Measurements from ENCODE around the gene PYROXD2. TPM values are rescaled to one million over a fixed set of nuclear protein-coding genes. Genes with fewer than 3 reads are reported as not detected.

Gene PYROXD2
- total RNA-seq, 1 donor from 2014 or later, result 7.1 TPM

- Histone ChIP-seq H3K9me3 (no peaks in the 10 kb centered on the region), H3K36me3 (peaks cover 14 to 64% of the 10 kb centered on the region in 2 donors), H3K4me1 (no peaks in the 10 kb centered on the region), H3K27me3 (no peaks in the 10 kb centered on the region), H3K27ac (no peak overlapping the region), H3K4me3 (no peak overlapping the region)
- TF ChIP-seq POLR2AphosphoS5 (IDR thresholded peaks at IDR 0.05; ENCODE audit: insufficient read depth in 1 of 2, low read depth in 1 of 2) (no peak), CTCF (IDR thresholded peaks at IDR 0.05) (no peak), POLR2A (IDR thresholded peaks at IDR 0.05) (no peak)
- intact Hi-C loops (cut with DNase I), result no loop called here
- no peak for DNase-seq (ENCODE audit: extremely low spot score in 2 of 2)
These were observed 16.0 kb upstream of the PYROXD2 start for GRCh38 chr10:98431016-98431415.

DNA sequence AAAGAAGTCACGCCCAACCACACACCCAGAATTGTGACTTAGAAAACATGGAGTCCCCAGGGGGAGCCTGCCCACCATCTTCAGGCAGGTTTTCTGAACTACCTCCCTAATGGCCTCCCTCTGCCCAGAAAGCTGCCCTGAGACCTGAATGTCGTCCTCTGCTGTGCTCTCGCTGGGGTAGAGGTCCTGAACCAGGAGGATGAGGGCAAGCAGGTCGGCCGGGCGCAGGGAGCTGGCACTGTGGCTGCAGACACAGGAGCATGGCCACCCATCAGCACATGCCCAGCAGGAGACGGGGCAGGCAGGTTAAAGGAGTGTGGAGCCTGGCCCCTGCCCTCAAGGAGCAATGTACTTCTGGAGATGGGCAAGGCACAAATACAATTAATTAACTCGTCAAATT is 15.4 kb upstream of the PYROXD2 start:
- intact Hi-C loops (cut with DNase I), result no loop called here
- Histone ChIP-seq H3K4me1 (no peaks in the 10 kb centered on the region), H3K4me3 (no peak overlapping the region), H3K9me3 (no peaks in the 10 kb centered on the region), H3K36me3 (peaks cover 14 to 59% of the 10 kb centered on the region in 2 donors), H3K27ac (no peak overlapping the region), H3K27me3 (no peaks in the 10 kb centered on the region)
- no peak for DNase-seq (ENCODE audit: extremely low spot score in 2 of 2)
- no peak for TF ChIP-seq POLR2AphosphoS5 (IDR thresholded peaks at IDR 0.05; ENCODE audit: insufficient read depth in 1 of 2, low read depth in 1 of 2)
- no peak for TF ChIP-seq POLR2A (IDR thresholded peaks at IDR 0.05)
- no peak for TF ChIP-seq CTCF (IDR thresholded peaks at IDR 0.05)

DNA sequence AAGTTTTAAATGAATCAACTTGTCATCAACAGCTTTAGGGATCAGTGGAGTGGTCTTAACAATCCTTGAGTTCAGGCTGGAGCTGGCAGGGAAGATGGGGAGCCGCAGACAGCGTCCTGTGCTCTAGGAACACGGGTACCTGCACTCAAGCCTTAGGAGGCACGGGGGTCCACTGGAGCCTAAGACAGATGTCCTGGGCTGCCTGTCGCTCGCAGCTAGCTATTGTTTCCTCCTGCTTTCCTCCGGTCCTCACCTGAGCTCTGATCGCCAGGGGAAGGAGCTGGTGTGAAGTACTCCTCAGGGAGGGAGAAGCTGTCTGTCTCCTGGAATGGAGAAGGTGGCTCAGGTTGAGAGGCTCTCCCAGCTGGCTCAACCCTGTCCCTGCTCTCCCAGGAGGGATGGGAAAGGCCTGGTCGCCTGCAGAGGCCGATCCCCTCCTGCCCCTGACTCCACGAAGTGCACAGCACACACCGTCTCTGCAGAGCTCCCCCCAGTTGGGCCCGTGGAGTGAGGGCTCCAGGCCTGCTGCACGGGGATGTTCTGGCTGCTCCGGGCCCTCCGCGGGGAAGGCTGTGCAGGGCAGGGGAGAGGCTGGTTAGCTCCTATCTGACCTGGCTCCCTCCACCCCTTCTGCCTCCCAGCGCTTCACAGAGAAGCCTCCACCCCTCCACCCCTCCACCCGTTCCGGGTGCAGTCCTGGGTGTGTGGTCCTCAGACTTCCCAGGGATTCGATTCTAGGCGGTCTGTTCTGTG is 14.5 kb upstream of the PYROXD2 start:
- H3K36me3 ChIP-seq, result peaks cover 8 to 50% of the 10 kb centered on the region in 2 donors
- TF ChIP-seq POLR2A (IDR thresholded peaks at IDR 0.05) (no peak), CTCF (IDR thresholded peaks at IDR 0.05) (no peak), POLR2AphosphoS5 (IDR thresholded peaks at IDR 0.05; ENCODE audit: insufficient read depth in 1 of 2, low read depth in 1 of 2) (no peak)

DNA sequence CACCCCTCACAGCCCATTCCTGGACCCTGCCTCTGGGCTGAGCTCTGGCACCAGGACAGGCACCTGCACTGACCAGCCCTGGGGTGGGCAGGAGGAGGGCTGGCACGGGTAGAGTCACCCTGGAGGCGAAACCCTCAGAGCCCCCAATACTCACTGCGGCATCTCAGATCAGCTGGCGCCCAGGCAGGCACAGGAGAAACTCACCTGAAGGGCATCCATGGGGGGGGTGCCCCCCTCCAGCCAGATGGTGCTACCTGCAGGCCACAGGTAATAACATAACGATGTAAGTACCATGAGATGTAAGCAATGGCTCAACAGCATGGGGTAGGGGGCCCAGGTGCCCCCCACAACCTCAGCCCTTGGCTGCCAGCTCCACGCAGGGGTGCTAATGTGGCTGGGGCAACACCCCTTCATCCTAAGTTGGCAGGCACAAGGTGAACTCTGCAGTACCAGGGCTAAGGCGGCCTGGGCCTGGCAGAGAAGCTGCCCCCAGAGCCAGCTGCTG is 12.1 kb upstream of the PYROXD2 start:
- Histone ChIP-seq H3K27me3 (no peaks in the 10 kb centered on the region), H3K4me3 (no peak overlapping the region), H3K9me3 (no peaks in the 10 kb centered on the region), H3K36me3 (peaks cover 3 to 32% of the 10 kb centered on the region in 2 donors), H3K27ac (no peak overlapping the region), H3K4me1 (no peaks in the 10 kb centered on the region)
- no peak for TF ChIP-seq POLR2A (IDR thresholded peaks at IDR 0.05)
- TF ChIP-seq POLR2AphosphoS5 (IDR thresholded peaks at IDR 0.05; ENCODE audit: insufficient read depth in 1 of 2, low read depth in 1 of 2), result no peak
- TF ChIP-seq CTCF (IDR thresholded peaks at IDR 0.05), result no peak
- intact Hi-C loops (cut with DNase I), result no loop called here
- DNase-seq (ENCODE audit: extremely low spot score in 2 of 2), result peak in 1 of 2 donors; percentile 82

More for the DNA sequence above, 14.5 kb upstream of the PYROXD2 start:
- intact Hi-C loops (cut with DNase I), result no loop called here
- Histone ChIP-seq H3K27me3 (no peaks in the 10 kb centered on the region), H3K9me3 (no peaks in the 10 kb centered on the region), H3K27ac (no peak overlapping the region), H3K4me3 (no peak overlapping the region), H3K4me1 (no peaks in the 10 kb centered on the region)
- no peak for DNase-seq (ENCODE audit: extremely low spot score in 2 of 2)
